T1000 (cell line): Measurements from ENCODE around the gene ERC2.
"Not testable (repeated sequence)": the region's sequence is repeated elsewhere in the genome, so short reads cannot be mapped to it uniquely, and the experiment has no call there.

Source experiments
- DNase-seq: peaks from one replicate; lab custom pipeline; 2025; ENCODE audit warnings: mixed read lengths; lab: John Stamatoyannopoulos, UW

ERC2 gene

GRCh38 chr3:56468184-56469106 lies at the start of gene ERC2:
TSS of gene ERC2 (minus strand) at chr3:56468467.
- DNase-seq, result peak; percentile 73

DNA sequence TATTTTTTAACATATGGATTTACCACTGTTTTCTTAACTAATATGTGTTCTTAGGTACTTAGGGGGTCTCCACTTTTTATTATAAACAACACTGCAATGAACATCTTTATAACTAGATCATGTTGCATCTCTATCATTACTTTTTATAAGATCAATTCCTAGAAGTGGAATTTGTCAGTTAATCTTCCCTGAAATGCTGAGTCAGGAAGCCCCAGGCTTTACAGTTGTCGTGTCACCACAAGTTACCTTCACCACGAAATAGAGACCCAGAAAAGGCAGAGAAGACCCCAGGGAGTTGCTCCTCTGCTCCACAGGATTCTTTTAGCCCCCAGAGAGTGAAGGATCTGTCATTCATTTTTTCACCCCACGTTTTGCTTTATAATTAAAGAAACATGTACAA lies 34.5 kb upstream of the ERC2 start:
- no peak for DNase-seq

DNA sequence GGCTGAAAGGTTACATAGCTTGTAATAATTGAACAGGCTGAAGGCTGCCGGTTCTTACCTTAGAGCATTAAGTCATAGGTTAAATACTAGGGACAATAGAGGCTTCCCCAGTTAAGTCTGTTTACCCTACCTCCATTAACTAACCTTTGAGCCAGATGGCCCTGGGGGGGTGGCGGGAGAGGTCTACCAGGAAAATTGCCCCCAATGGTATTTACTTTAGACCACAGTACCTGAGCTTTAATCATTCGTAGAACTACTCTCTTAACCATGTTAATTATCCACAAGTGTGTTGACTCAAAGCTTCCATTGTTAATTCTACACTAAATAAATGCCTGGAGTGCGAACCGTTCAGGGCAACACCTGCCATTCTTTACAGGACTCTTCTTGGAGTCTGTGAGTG lies 28.1 kb upstream of the ERC2 start:
- DNase-seq, result not testable (repeated sequence)

DNA sequence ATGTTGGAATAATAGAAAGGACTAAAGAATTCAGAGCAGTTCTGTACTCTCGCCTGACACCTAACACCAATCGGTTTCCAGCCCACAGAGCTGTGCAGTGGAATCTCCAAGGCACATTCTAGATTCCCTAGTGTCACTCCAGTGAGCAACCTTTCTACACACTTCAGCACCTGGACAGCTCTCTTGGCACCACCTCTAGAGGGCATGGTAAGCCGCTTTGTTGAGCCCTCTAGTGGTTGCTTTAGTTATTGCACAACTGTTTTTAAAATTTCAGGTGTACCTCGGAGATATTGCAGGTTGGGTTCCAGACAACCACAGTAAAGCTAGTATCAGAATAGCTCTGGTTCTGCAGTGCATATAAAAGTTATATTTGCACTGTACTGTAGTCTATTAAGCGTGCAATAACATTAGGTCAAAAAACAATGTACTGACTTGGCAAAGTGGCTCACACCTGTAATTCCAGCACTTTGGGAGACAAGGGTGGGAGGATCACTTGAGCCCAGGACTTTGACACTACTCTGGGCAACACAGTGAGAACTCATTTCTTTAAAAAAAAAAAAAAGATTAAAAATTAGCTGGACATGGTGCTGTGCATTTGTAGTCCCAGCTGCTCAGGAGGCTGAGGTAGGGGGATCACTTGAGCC lies 26.5 kb upstream of the ERC2 start:
- DNase-seq, result peak; percentile 60

GRCh38 chr3:56491566-56491965 lies 23.3 kb upstream of the ERC2 start:
- DNase-seq, result no peak

GRCh38 chr3:56488812-56489600 lies 20.7 kb upstream of the ERC2 start:
- no peak for DNase-seq

- no peak for DNase-seq
These were observed 16.3 kb upstream of the ERC2 start for GRCh38 chr3:56484525-56485032.

- no peak for DNase-seq
These were observed 15.9 kb upstream of the ERC2 start for GRCh38 chr3:56484122-56484521.

DNA sequence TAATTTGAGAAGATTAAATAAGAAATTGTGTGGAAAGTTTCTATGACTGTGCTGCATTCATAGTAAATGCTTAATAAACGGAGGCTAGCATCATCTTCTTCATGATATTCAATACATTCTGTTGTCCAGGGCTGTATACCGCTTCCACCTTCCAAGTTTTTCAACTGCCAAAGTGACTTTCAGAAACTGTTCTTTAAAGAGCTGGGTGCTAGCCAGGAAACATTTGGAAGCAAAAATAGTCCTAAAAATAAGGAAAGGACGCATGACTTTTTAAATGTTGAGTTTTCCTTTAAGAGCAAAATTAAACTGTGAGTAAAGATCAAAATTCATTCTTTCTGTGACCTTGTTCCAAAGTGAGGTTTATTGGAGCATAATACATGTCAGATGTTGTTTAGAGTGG lies 9.4 kb upstream of the ERC2 start:
- DNase-seq, result no peak

- DNase-seq, result no peak
These were observed 8.5 kb upstream of the ERC2 start for GRCh38 chr3:56476771-56477170.

DNA sequence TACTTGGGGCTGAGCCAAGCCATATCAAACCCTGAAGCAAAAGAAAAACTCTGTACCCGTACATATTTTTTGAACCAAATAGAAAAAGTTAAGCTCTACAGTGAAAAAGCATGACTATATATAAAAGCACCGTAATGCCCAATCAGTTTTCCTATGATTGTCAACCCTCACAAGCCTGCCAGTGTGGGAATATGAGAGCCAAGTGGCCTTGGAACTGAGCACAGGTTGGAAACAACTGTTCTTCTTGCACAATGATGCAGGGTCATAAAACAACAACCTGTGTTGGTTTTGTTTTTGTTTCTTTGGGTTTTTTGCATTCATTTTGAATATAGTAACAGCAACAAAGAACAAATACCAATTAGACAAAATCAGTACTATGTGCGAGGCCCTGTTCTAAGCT lies 3.5 kb upstream of the ERC2 start:
- no peak for DNase-seq

GRCh38 chr3:56469141-56469540 lies 874 bp upstream of the ERC2 start:
- no peak for DNase-seq

DNA sequence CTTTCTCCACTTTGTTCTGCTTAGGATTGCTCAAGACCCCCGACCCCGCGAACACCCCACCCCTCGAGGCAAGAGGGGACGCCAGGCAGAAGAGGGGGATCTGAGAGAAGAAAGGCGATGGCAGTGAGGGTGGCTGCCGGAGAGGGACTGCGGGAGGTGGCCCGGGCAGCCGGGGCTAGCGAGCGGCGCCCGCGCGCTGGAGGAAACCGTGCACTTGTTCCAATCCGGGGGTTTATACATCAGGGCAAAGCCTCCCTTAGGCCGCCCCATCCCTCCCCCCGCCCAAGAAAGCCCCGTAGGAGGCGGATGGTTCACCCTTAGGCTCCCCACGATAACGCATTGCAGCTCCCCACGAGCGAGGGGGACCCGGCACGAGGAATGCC lies 475 bp downstream of the ERC2 start:
- no peak for DNase-seq

GRCh38 chr3:56467108-56467507 lies 1.2 kb downstream of the ERC2 start:
- DNase-seq, result peak; percentile 76

DNA sequence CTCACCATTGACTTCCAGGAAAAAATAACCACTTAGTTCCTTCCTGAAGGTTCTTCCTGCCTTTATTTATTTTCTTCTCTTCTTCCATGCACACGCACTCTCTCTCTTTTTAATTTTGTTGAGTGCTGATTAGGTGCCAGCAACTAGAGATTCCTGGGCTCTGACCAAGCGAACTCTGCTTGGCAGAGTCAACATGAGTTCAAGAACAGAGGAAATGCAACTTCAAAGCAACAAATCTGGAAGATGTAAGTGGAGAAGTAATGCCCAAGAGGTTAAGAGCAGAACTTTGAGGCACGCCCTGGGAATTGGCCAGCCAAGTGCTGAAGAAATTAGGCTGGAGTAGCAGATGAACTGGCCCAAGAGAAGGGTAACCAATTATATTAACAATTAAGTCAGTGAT lies 8.5 kb downstream of the ERC2 start:
- DNase-seq, result no peak

GRCh38 chr3:56459104-56459496 lies 9.2 kb downstream of the ERC2 start:
- no peak for DNase-seq

DNA sequence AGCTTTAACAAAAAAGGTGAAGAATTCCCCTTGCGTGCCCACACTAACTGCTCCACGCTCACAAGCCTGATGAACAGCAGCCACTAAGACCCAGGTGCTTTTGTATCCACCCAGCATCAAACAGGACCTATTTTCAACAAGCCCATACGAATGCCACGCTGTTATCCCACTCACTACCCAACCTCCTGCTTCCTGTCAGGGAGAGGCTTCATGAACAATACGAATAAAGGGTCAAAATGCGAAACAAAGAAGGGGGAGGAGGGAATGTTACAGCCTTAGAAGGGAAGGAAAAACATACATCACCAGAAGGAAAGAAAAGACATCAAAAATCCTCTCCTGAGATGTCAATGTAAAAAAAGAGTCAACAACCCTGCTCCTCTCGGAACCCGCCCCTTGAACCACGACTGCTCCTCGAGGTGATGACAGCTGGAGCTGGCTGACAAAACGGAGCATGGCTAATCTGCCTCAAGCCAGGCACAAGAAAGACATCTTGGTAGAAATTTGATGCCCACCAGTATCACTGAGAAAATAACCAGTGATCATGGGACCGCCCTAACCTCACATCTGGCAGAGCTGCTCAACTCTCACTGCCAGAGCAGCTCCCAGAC lies 9.7 kb downstream of the ERC2 start:
- no peak for DNase-seq

- no peak for DNase-seq
These were observed 12.2 kb downstream of the ERC2 start for GRCh38 chr3:56456117-56456516.

GRCh38 chr3:56453011-56453410 lies 15.3 kb downstream of the ERC2 start:
- no peak for DNase-seq

DNA sequence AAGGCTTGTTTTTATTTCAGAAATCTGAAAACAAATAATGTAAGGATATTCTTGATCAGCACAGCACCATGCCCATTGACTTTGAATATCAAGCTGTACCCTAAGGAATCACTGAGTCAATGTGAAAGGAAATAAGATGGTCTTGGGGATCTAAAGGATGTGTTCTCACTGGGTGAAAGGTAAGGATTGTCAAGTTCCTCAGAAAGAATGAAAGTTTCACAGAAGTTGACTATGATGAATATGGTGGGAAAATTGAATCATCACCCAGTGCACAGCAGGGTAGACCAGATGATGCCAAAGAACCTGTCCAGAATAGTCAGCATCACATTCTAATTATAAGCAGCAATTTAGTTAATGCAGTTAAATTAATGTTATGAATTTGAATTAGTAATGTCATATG lies 16.2 kb downstream of the ERC2 start:
- no peak for DNase-seq

- DNase-seq, result no peak
These were observed 24.9 kb downstream of the ERC2 start for GRCh38 chr3:56443372-56443771.

DNA sequence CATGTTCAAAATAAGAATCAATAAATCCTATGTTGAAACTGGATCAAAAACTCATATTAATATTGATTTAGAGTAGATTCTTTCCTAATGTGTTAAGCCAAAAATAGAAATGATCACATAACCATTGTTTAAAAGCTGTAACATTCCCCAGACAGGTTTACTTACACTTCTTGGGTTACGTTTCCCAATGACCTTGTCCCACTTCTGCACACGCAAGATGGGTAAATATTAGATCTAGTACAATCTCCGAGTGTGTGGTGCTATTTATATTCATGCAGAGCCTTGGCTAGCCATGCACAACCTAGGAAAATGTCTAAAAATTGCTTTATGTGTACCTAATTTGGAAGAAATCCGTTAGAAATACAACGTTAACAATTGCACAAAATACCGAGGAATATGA lies 39.6 kb downstream of the ERC2 start:
- no peak for DNase-seq
